ENCODE results near the gene EPHB1. TPM values are rescaled to one million over a fixed set of nuclear protein-coding genes. Genes with fewer than 3 reads are reported as not detected.
A peak's percentile ranks its signal among the peaks of the same experiment; 100 is the strongest.

Gene EPHB1
- total RNA-seq, 1 experiment from 2014 or later, result 2.8 TPM

- H4K8ac ChIP-seq (replicated peaks; ENCODE audit: insufficient read length, low read depth, low read length), result no peak overlapping the region
- H3K9ac ChIP-seq (ENCODE audit: extremely low read depth, insufficient read length, low read length), result no peak overlapping the region
- Mint-ChIP-seq H3K4me1 (peaks cover 32 to 36% of the 10 kb centered on the region in 2 experiments), H3K9me3 (no peaks in the 10 kb centered on the region; a peak in 1 of 5 replicates), H3K4me3 (peak overlapping the region in 1 of 2 experiments; percentile 19; a peak in 1 of 5 replicates), H3K27ac (peak overlapping the region in 1 of 3 experiments; percentile 62; a peak in 1 of 7 replicates), H3K36me3 (ENCODE audit: insufficient read depth in 1 of 3, low read depth in 3 of 3) (no peaks in the 10 kb centered on the region), H3K27me3 (ENCODE audit: low read depth) (peaks cover 43% of the 10 kb centered on the region)
- H3K79me1 ChIP-seq (ENCODE audit: insufficient read depth, low read depth, low read length, poor library complexity, severe bottlenecking), result no peaks in the 10 kb centered on the region
- H3K4me2 ChIP-seq (ENCODE audit: insufficient read depth, insufficient read length, low read length), result peak overlapping the region; percentile 26
- no peak overlapping the region for H3K4ac ChIP-seq (ENCODE audit: low read depth, low read length)
- no CpG with 5 or more reads among the region's 5 CpGs for WGBS (ENCODE audit: extremely low coverage, insufficient read length, low lambda C conversion rate)
- H3K23me2 ChIP-seq (ENCODE audit: insufficient read length, low read depth, low read length, poor library complexity, severe bottlenecking), result no peaks in the 10 kb centered on the region
- H3K4me1 ChIP-seq (ENCODE audit: insufficient read depth, low read length), result peaks cover 9% of the 10 kb centered on the region; the same call in 1 of the 2 replicates
- H4K20me1 ChIP-seq (ENCODE audit: control insufficient read depth, insufficient read depth, insufficient read length), result no peaks in the 10 kb centered on the region
- H3K23ac ChIP-seq (ENCODE audit: insufficient read length, low read depth, low read length), result no peak overlapping the region
- no peak overlapping the region for H4K5ac ChIP-seq (ENCODE audit: insufficient read length, low read depth, low read length)
- H2BK5ac ChIP-seq (ENCODE audit: insufficient read length, low read length), result no peak overlapping the region
- no peak overlapping the region for H2BK20ac ChIP-seq (ENCODE audit: low read depth, low read length, poor library complexity, severe bottlenecking)
- H3K27ac ChIP-seq (ENCODE audit: insufficient read length, low read depth, low read length), result no peak overlapping the region
- no peak overlapping the region for H3K18ac ChIP-seq (ENCODE audit: insufficient read length, low read depth, low read length)
- H2AFZ ChIP-seq (ENCODE audit: low read length), result no peak overlapping the region
- H4K91ac ChIP-seq (ENCODE audit: insufficient read length, low read depth, low read length), result no peak overlapping the region
- no peak overlapping the region for H3K14ac ChIP-seq (ENCODE audit: insufficient read depth, low read length)
- no peaks in the 10 kb centered on the region for H3K79me2 ChIP-seq (ENCODE audit: insufficient read depth, low read length)
- H2BK15ac ChIP-seq (ENCODE audit: low read depth, low read length), result no peak overlapping the region
- H2BK120ac ChIP-seq (ENCODE audit: low read depth, low read length, poor library complexity, severe bottlenecking), result no peak overlapping the region
- no peak for TF ChIP-seq CTCF (conservative IDR thresholded peaks at IDR 0.05)
- no peak overlapping the region for H3T11ph ChIP-seq (ENCODE audit: low read length)
- H3K9me3 ChIP-seq (ENCODE audit: control insufficient read depth, low read depth, low read length), result no peaks in the 10 kb centered on the region
- H2AK5ac ChIP-seq (ENCODE audit: insufficient read length, low read length), result no peak overlapping the region
- H2BK12ac ChIP-seq (ENCODE audit: insufficient read length, low read depth, low read length), result no peak overlapping the region
- no peak overlapping the region for H3K56ac ChIP-seq (ENCODE audit: insufficient read length, low read depth, low read length)
- peak; percentile 29 for DNase-seq
- no peaks in the 10 kb centered on the region for H3K27me3 ChIP-seq (ENCODE audit: insufficient read depth, low read length)
These were observed 136.2 kb downstream of the EPHB1 start for GRCh38 chr3:134931045-134931785.

All from H9 (cell line).